ENCODE measurements around the gene ADGRL3.
"Not testable (repeated sequence)": the region's sequence is repeated elsewhere in the genome, so short reads cannot be mapped to it uniquely, and the experiment has no call there.

ADGRL3 gene

DNA sequence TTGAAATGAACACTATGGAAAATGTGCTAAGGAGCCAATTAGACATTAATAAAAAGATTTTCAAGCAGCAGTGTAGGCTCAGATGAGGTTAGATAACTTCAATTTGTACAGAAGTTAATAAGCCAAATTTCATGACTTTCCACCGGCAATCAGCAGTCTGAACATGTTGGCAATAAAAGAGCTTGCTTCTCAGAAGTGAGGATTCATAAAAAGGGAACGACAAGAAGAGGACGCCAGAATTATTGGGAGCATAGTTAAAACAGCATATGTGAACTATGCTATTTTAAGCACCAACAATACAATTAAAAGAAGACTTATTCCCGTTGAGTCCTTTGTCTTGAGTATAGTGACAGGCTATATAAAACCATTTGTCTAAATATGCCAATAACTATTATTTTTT is 785.3 kb downstream of the ADGRL3 start:
- Histone ChIP-seq H3K27ac (ENCODE audit: low read length) (no peak overlapping the region), H3K79me2 (ENCODE audit: insufficient read depth, low read length) (no peaks in the 10 kb centered on the region), H2AFZ (ENCODE audit: low read depth, low read length) (no peak overlapping the region), H3K27me3 (ENCODE audit: insufficient read depth, low read length, poor library complexity) (no peaks in the 10 kb centered on the region), H3K4me3 (ENCODE audit: low read depth in 1 of 2, low read length in 2 of 2) (no peak overlapping the region), H3K36me3 (ENCODE audit: insufficient read depth, low read length) (no peaks in the 10 kb centered on the region), H3K9me3 (ENCODE audit: insufficient read depth, low read length, severe bottlenecking) (no peaks in the 10 kb centered on the region), H3K4me1 (ENCODE audit: insufficient read depth, low read length) (no peaks in the 10 kb centered on the region), H4K20me1 (ENCODE audit: insufficient read depth, low read length) (no peaks in the 10 kb centered on the region), H3K9ac (ENCODE audit: low read depth, low read length) (no peak overlapping the region), H3K4me2 (ENCODE audit: insufficient read depth, low read length) (no peak overlapping the region)
- DNase-seq (no peak), ATAC-seq (ENCODE audit: insufficient read depth, low read depth) (no peak)
- TF ChIP-seq CTCF (IDR thresholded peaks at IDR 0.05; ENCODE audit: borderline replicate concordance, extremely low read depth, low read length, poor library complexity, severe bottlenecking): no peak
- no peak for TF ChIP-seq EZH2 (IDR thresholded peaks at IDR 0.05; ENCODE audit: borderline replicate concordance, low read depth, low read length, severe bottlenecking)

- not testable (repeated sequence) for H3K36me3 ChIP-seq (ENCODE audit: insufficient read depth, low read length); H3K4me2 ChIP-seq (ENCODE audit: insufficient read depth, low read length); H2AFZ ChIP-seq (ENCODE audit: low read depth, low read length); H3K9me3 ChIP-seq (ENCODE audit: insufficient read depth, low read length, severe bottlenecking); DNase-seq; H3K9ac ChIP-seq (ENCODE audit: low read depth, low read length); H3K27me3 ChIP-seq (ENCODE audit: insufficient read depth, low read length, poor library complexity); H3K79me2 ChIP-seq (ENCODE audit: insufficient read depth, low read length); H3K27ac ChIP-seq (ENCODE audit: low read length); H4K20me1 ChIP-seq (ENCODE audit: insufficient read depth, low read length); H3K4me3 ChIP-seq (ENCODE audit: low read depth in 1 of 2, low read length in 2 of 2); ATAC-seq (ENCODE audit: insufficient read depth, low read depth); H3K4me1 ChIP-seq (ENCODE audit: insufficient read depth, low read length)
Measured at GRCh38 chr4:61986929-61987328, 786.8 kb downstream of the ADGRL3 start.

GRCh38 chr4:61992351-61992750 is 792.2 kb downstream of the ADGRL3 start:
- no peak overlapping the region for H3K27ac ChIP-seq (ENCODE audit: low read length)
- TF ChIP-seq CTCF (IDR thresholded peaks at IDR 0.05; ENCODE audit: borderline replicate concordance, extremely low read depth, low read length, poor library complexity, severe bottlenecking): no peak
- no peak for TF ChIP-seq EZH2 (IDR thresholded peaks at IDR 0.05; ENCODE audit: borderline replicate concordance, low read depth, low read length, severe bottlenecking)
- H3K36me3 ChIP-seq (ENCODE audit: insufficient read depth, low read length): no peaks in the 10 kb centered on the region
- no peak for DNase-seq
- no peaks in the 10 kb centered on the region for H3K9me3 ChIP-seq (ENCODE audit: insufficient read depth, low read length, severe bottlenecking)
- no peak overlapping the region for H3K4me2 ChIP-seq (ENCODE audit: insufficient read depth, low read length)
- H4K20me1 ChIP-seq (ENCODE audit: insufficient read depth, low read length): no peaks in the 10 kb centered on the region
- no peaks in the 10 kb centered on the region for H3K27me3 ChIP-seq (ENCODE audit: insufficient read depth, low read length, poor library complexity)
- no peak overlapping the region for H3K9ac ChIP-seq (ENCODE audit: low read depth, low read length)
- H2AFZ ChIP-seq (ENCODE audit: low read depth, low read length): no peak overlapping the region
- H3K79me2 ChIP-seq (ENCODE audit: insufficient read depth, low read length): no peaks in the 10 kb centered on the region
- ATAC-seq (ENCODE audit: insufficient read depth, low read depth): no peak
- no peak overlapping the region for H3K4me3 ChIP-seq (ENCODE audit: low read depth in 1 of 2, low read length in 2 of 2)
- H3K4me1 ChIP-seq (ENCODE audit: insufficient read depth, low read length): no peaks in the 10 kb centered on the region

DNA sequence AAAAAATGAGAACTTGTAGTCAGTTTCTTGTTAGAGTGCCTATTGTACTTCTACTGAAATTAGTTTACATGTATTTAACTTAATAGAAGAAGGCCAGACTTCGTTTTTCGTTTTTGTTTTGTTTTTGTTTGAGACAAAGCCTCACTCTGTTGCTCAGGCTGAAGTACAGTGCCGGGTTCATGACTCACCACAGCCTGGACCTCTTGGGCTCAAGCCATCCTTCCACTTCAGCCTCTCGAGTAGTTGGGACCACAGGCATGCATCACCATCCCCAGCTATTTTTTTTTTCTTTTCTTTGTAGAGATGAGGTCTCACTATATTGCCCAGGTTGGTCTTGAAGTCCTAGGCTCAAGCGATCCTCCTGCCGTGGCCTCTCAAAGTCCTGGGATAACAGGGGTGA is 793.9 kb downstream of the ADGRL3 start:
- no peak for ATAC-seq (ENCODE audit: insufficient read depth, low read depth)
- Histone ChIP-seq H3K36me3 (ENCODE audit: insufficient read depth, low read length) (no peaks in the 10 kb centered on the region), H3K4me1 (ENCODE audit: insufficient read depth, low read length) (no peaks in the 10 kb centered on the region), H2AFZ (ENCODE audit: low read depth, low read length) (no peak overlapping the region), H3K9ac (ENCODE audit: low read depth, low read length) (no peak overlapping the region), H3K27me3 (ENCODE audit: insufficient read depth, low read length, poor library complexity) (no peaks in the 10 kb centered on the region), H4K20me1 (ENCODE audit: insufficient read depth, low read length) (no peaks in the 10 kb centered on the region), H3K27ac (ENCODE audit: low read length) (no peak overlapping the region), H3K4me2 (ENCODE audit: insufficient read depth, low read length) (no peak overlapping the region), H3K9me3 (ENCODE audit: insufficient read depth, low read length, severe bottlenecking) (no peaks in the 10 kb centered on the region), H3K4me3 (ENCODE audit: low read depth in 1 of 2, low read length in 2 of 2) (no peak overlapping the region), H3K79me2 (ENCODE audit: insufficient read depth, low read length) (no peaks in the 10 kb centered on the region)
- DNase-seq: no peak
- TF ChIP-seq EZH2 (IDR thresholded peaks at IDR 0.05; ENCODE audit: borderline replicate concordance, low read depth, low read length, severe bottlenecking) (no peak), CTCF (IDR thresholded peaks at IDR 0.05; ENCODE audit: borderline replicate concordance, extremely low read depth, low read length, poor library complexity, severe bottlenecking) (no peak)
